NOMO-1 (cell line): ENCODE results near the gene SBNO2.

ENCODE experiments used
- DNase-seq, 2 experiments: peaks; one replicate each; lab custom pipeline; 2025; ENCODE audit not compliant: unreplicated experiment in 2 of 2; lab: John Stamatoyannopoulos, UW

The SBNO2 gene

DNA sequence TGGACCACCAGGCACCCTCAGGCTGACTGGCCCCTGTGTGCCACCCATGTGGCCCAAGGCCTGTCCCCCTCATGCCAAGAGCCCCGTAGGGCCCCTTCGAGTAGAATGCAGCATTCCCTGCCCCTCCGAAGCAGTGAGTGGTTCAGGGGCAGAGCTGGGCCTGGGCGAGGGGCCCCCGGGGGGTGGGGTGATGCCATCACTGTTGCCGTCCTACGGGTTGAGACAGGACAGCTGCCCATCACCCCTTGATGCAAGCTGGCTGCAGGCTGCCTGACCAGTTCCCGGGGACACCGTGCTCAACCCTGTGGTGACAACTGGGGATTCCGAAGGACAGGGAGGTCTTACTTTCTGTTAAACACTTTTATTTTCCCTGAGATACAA is 4.7 kb downstream of the SBNO2 start:
- no peak for DNase-seq

DNA sequence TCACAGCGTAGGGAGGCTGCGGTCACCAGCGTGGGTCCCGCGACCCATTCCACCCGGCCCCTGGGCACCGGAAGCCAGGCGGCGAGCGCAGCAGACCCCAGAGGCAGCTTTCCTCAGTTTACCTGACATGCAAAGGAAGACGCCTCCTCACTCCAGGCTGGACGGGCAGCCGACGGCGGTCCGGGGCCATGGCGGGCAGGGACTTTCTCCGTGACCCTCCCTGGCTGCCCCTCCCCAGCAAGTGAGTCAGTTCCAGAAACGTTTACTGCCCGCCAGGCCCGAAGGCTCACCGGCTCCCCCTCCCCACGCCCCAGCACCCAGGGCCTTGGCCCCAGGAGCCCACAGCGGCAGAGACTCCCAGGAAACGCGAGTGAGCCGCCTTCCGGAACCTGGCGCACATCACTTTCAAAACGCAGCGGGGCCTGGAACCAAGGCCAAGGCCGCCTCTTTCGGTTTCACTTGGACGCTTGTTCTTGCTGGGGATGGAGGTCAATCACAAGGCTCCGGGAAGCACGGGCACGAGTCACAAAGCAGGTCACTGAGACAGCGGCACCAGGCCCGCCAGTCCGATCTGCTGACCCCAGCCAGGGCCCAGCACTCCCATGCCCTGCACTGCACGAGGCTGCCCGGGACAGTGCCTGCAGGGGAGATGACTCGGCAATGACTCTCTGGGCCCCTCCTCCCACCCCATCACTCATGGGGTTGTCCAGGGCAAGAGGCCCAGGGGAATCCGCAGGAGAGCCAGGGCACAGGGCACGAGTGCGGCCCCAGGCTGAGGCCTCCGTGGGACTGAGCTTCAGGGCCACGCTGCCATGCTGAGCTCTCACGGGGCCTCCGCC is 5.3 kb downstream of the SBNO2 start:
- no peak for DNase-seq

DNA sequence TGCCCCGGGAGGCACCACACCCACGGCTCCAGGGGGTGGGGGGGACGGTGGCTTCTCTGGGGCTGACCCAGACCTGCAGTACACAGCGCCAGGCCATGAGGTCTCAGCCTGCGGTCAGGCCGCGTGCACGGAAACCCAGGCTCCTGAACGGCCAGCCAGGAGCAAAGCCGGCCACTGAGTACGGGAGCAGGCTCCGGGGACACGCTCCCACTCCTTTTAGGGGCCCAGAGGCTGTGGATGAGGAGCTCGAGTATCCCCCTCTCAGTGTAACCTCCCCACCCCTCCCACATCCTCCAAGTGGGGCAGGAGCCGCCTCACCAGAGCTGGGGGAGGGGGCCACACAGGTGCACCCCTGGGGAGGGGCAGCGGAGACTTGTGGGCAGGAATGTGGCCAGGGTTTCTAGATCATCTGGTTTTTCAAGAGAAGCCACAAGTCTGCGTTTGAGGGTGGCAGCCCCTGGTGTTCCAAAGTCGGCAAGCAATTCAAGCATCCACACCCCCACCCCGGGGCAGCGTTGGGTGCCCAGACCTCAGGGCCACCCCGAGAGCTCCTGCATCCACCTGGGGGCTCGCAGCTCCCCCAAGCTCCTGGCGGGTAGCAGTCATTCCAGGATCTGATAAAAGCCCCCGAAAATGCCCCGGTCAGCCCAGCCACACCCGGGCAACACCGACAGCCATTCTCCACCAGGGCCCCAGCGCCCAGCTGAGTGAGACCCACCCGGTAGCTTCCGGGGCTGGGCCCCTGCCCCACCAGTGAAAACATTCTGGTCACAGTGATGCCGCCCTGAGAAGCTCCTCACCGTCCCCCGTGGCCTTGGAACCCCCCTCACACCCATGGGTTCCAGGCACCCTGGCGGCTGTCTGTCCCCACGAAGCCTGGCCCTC is 6.1 kb downstream of the SBNO2 start:
- no peak for DNase-seq

DNA sequence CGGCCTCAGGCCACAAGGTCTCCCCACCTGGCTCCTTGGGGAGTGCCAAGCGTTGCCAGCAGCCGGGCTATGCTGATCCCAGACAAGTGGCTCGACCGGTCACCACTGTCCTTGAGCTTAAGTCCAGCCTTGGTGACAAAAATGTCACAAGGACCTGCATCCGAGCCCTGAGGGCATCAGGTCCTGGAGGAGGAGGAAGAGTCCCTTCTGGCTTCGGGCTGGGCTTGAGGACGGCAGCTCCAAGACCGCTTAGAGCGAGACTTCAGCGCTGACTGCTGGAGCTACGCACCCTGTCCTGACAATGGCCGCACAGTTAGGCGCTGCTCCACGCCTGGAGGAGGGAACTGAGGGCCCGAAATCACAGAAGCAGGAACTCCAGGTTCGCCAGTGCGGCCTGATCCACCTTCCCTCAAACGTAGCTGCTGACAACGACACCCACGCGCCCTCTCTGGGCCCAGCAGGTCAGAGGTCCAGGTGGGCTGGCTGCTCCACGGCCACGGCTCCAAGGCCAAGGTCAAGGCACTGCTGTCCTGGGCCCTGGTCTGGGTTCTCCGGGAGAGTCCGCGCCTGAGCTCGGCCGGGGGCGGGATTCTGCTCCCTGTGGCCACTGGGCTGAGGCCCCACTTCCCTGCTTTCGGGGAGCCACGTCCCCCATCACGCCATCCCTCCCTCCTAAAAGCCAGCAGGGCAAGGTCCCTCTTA is 7.0 kb downstream of the SBNO2 start:
- DNase-seq: no peak

DNA sequence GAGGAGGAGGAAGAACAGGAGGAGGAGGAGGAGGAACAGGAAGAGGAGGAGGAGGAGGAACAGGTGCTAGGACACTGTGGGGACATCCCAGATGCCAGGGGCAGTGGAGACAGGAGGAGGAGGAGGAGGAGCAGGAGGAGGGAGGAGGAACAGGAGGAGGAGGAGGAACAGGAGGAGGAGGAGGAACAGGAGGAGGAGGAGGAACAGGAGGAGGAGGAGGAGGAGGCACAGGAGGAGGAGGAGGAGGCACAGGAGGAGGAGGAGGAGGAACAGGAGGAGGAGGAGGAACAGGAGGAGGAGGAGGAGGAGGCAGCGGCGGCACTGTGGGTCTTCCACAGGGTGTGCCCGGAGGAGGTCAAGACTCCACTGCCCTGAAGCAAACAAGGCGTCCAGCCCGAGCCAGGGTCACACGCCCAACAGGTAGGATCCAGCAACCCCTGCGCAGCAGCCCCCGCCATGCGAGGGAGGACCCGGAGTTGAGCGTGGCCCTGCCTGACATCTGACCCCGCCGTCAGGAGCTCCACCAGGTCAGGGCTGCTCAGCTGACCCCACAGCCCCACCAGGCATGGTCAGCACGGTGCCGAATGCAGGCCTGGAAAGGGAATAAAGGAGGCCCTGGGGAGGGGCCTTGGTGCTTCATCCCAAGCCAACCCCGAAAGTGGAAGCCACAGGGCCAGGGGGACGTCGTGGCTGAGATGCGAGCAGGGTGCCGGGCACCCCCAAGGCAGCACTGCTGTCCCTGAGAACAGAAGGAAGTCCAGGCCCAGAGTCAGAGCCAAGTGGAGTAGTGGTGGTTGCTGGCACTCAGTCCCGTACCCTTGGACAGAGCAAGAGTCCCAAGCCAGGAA is 9.2 kb downstream of the SBNO2 start:
- DNase-seq: no peak

DNA sequence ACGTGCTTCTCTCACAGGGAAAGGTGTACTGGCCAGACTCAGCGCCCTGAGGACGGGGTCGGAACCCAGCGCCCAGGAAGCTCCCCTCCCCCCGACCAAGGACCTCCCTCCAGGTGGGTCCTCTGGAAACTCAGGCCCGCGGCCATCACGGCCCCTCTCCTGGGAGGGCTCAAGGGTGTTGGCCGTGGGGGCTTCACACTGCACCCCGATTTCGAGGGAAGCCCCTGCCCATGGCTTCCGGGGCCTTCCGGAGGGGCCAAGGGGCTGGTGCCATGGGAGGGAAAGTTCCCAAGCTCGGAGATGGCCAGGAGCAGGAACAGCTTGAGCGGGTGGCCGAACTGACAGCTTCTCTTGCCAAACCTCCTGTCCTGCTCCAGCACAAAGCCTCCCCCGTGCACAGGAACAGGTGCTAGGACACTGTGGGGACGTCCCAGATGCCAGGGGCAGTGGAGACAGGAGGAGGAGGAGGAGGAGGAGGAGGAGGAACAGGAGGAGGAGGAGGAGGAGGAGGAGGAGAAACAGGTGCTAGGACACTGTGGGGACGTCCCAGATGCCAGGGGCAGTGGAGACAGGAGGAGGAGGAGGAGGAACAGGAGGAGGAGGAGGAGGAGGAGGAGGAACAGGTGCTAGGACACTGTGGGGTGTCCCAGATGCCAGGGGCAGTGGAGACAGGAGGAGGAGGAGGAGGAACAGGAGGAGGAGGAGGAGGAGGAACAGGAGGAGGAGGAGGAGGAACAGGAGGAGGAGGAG is 10.0 kb downstream of the SBNO2 start:
- DNase-seq: no peak

DNA sequence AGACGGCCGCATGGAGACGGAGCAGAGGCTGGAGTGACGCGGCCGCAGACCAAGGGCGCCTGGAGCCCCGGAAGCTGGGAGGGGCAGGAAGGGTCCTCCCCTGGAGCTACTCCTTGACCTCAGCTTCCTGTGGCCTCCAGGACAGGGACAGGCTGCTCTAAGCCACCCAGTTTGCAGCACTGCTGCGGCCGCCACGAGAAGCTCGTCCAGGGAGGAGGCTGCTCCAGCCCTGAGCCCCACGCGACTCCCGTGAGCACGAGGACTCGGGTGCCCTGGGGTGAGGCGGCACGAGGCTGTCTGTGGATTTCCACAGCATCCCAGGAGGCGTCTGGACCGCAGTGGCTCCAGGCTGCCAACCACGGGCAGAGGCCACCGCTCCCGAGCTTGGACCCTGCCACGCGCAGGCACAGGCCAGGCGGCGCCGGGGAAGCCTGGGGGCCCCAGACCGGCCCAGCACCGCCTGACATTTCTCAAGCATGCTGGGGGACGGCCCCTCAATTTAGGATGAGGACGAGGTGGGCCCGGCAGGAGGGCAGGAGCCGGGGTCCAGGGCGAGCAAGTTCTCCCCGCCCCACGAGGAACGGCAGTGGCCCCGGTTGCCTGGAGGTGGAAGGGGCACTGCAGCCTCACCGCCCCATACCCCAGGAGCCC is 10.7 kb downstream of the SBNO2 start:
- no peak for DNase-seq

DNA sequence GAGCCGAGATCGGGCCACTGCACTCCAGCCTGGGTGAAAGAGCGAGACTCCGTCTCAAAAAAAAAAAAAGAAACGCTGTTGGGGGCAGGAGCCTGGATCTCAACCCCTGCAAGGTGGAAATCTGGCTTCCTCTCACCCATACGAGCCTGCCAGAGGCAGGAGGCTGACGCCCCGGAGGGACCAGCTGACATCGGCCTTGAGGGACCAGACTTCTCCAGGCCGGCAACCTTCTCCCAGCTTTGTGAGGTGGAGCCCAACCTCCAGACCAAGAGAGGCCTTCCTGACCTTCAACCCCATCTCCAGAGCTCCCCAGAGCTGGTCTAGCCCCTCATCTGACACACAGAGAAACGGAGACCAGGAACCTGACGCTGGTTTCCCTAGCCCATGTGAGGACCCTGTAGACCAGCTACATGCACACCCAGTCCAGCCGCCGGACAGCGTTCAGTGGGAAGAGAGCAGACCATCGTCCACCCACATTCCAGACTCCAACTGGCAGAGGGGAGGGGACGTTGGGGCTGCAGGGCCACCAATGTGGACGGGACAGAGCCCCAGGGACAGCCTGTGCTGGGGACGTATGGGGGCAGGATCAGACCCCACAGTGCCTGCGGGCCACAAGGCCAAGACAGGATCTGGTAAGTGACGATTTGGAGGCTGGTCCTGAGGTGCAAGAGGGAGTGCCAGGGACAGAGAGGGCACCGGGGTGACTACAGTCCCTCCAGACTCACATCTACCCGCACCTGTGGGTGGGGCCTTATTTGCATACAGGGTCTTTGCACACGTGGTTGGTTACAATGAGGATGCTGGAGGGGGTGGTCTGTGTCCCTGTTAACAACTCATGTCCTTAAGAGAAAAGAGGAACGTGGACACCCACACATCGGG is 11.4 kb downstream of the SBNO2 start:
- DNase-seq: no peak

DNA sequence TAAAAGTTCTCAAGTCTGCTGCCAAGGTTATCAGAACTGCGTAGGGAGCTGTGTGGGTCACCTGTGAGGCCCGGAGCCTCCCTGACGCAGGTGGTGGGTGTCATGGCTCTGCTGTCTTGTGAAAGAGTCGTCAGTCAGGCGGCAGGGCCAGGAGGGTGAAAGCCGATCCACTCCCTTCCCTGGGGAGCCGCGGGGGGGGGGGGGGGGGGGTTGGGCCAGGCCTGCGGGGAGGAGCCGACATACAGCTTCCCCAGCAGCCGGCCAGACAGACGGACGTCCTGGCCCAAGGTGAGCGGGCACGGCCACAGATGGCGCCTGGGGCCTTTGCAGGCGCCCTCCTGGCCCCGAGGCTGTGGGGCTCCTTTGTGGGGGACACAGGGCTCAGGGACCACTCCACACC is 12.4 kb downstream of the SBNO2 start:
- no peak for DNase-seq

DNA sequence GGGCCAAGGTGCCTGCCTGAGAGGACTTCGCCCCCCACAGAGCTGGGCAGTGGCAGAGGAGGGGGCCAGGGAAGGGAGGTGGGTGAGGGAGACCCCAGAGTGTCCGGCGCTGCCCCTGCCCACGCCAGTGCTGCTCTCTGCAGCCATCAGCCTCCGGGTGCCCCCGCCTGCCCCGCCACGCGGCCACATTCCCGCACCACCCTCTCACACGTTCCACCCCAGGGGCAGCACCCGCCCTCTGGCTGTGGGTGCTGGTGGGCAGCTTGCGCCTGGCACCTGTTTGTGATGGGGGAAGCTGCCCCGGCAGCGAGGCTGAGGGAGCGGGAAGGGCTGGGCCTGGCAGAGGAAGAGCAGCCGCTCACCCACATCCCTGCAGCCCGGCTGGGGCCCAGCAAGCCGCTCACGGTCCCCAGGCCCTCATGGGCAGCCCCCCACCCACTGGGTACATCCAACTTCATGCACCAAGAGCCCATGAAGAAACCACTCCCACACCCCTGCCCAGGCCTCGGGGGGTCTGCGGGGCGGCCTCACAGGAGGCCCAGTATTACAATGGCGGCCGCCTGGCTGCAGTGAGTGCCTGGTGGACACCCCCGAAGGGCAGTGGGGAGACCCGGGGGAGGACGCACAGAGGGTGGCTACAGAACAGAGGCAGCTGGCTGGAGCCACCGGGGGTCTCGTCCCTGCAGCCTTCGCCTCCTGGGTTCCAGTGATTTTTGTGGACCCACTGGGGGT is 14.0 kb downstream of the SBNO2 start:
- DNase-seq: no peak

DNA sequence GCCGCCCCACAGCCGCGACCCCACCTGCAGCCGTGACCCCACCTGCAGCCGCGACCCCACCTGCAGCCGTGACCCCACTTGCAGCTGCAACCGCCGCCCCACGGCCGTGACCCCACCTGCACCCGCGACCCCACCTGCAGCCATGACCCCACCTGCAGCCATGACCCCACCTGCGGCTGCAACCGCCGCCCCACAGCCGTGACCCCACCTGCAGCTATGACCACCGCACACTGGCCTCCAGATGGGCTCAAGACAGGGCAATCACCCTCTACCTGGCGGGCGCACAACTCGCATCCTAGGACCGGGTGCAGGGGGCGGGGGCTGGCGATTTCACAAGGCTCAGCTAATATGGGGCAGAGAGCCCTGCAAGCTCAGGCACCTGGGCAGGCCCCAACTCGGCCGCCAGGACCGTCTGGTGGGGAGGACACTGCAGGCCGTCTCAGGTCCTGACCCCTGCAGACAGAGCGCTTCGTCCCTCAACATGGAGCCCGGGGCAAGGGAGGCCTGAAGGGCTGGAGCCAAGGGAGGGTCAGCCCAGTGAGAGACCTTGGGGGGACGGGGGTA is 15.1 kb downstream of the SBNO2 start:
- no peak for DNase-seq

DNA sequence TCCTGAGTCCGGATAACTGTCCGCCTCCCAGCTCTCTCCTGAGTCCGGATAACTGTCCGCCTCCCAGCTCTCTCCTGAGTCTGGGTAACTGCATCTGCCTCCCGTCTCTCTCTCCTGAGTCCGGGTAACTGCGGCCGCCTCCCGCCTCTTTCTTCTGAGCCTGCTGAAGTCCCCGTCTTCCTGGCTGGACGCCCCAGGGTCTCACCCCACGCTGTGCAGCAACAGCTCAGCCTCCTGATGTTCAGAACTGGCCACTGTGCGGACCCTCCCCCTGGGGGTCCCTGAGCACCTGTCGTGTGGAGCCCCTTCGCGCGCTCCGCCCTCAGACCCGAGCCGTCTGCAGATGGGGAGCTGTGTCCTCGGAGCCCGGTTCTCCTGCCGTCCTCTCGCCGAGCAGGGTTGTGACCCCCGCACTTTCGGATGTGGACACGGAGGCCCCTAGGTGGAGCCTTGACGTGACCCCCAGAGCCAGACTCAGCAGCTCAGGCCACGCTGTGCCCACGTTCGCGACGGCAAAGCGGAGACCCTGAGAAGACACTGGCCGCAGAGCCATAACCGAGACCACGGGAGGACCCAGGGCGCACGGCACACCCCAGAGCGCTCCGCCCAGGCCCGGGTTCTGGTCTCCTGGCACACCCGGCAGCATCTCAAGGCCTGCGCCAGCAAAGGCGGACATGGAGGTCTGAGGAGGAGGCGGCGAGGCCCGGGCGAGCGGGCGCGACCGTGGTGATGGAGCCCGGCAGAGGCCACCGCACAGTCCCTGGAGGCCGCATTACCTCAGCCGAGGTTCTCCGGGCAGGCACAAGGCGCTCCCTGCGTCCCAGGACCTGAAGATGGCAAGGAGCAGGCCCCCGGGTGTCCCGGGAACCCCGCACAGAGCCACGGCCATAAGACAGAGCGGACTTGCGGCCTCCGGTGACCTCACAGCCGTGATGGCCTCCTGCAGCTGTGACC is 15.9 kb downstream of the SBNO2 start:
- DNase-seq: no peak

DNA sequence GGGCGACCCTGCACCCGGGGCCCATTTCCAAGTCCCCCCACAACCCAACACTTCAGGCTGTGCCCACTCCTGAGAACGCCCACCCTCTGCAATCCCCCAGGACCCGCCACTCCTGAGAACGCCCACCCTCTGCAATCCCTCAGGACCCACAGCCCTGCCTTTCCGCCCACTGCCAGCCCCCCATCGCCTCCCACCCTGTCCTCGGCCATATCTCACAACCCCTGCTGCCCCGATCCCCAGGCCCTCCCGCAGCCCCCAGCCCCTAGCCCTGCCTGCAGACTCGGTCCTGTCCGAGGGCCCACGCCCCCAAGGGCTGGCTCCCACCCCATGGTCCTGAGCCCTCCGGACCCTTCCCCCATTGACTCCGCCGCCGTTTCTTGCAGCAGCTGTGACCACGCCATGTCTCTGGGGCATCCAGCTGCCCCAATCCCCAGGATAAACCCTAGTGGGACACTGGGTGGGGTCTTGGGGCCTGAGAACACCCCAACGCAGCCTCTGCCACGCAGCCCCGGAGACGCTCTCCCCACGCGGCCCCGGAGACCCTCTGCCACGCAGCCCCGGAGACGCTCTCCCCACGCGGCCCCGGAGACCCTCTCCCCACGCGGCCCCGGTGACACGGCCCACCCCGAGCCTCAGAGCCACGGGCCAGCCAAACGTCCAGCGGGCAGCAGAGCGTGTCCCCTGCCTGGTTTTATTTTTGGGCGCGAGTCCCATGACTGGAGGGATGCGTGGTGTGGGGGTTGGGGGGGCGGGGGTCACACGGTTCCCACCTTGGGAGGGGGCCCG is 17.0 kb downstream of the SBNO2 start:
- no peak for DNase-seq

DNA sequence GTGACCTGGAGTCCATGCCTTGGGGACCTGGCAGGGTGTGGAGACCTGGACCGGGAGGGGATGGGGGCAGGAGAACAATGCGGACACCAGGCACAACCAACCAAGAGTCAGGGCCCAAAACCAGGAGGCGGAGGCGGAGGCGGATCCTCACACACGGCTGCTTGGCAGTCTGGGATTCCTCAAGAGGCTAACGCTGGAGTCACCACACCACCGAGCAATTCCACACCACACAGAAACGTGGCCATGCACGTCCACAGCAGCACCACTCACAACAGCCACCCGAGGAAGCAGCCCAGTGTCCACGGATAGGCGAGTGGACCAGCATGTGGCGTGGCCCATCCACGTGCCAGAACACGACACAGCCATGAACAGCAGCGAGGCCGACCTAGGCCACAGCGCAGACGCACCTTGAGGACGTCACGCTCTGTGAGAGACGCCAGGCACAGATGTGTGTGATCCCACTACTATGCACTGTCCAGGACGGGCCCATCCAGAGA is 17.7 kb downstream of the SBNO2 start:
- no peak for DNase-seq
